GM12864 (cell line): ENCODE measurements around the gene ALDH1B1.
A peak's percentile ranks its signal among the peaks of the same experiment; 100 is the strongest.
"Not testable (repeated sequence)": the region's sequence is repeated elsewhere in the genome, so short reads cannot be mapped to it uniquely, and the experiment has no call there.

Experiments used
- DNase-seq: peaks from one replicate; pipeline ENCODE4 v3.0.0-alpha.2; 2011; ENCODE audit warnings: low read depth
- H3K4me3 ChIP-seq: 2 replicates; pipeline ENCODE4 v1.5.1; 2011; ENCODE audit warnings: mild to moderate bottlenecking, low read depth, low read length, control low read depth
- TF ChIP-seq, protein P1 (sequence below): IDR thresholded peaks from 2 replicates; pipeline ENCODE4 v1.5.1; 2011; ENCODE audit warnings: low read depth, mild to moderate bottlenecking, moderate library complexity, low read length, control low read depth, inconsistent platforms; ENCODE audit errors: missing control alignments

Gene ALDH1B1

GRCh38 chr9:38391278-38392118, 1.0 kb upstream of the ALDH1B1 start:
- H3K4me3 ChIP-seq, result no peak overlapping the region
- DNase-seq, result no peak
- TF ChIP-seq, protein P1, sequence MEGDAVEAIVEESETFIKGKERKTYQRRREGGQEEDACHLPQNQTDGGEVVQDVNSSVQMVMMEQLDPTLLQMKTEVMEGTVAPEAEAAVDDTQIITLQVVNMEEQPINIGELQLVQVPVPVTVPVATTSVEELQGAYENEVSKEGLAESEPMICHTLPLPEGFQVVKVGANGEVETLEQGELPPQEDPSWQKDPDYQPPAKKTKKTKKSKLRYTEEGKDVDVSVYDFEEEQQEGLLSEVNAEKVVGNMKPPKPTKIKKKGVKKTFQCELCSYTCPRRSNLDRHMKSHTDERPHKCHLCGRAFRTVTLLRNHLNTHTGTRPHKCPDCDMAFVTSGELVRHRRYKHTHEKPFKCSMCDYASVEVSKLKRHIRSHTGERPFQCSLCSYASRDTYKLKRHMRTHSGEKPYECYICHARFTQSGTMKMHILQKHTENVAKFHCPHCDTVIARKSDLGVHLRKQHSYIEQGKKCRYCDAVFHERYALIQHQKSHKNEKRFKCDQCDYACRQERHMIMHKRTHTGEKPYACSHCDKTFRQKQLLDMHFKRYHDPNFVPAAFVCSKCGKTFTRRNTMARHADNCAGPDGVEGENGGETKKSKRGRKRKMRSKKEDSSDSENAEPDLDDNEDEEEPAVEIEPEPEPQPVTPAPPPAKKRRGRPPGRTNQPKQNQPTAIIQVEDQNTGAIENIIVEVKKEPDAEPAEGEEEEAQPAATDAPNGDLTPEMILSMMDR, result no peak

GRCh38 chr9:38393128-38393796, 760 bp downstream of the ALDH1B1 start:
- TF ChIP-seq, protein P1, result no peak
- peak overlapping the region; percentile 84 for H3K4me3 ChIP-seq
- no peak for DNase-seq

DNA sequence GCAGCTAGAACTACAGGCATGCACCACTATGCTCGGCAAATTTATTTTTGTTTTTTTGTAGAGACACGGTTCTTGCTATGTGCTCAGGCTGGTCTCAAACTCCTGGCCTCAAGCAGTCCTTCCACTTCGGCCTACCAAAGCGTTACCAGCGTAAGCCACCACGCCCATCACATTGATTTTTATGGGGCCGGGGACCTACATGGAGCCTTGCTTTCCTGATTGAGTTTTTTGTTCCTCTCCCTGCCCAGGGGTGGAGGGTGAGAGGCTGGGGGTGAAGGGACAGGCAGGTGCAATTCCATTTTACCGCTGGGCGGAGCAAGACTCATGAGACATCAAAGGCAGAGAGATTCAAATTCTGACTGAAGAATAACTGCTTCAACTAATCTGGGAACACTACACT, 1.9 kb downstream of the ALDH1B1 start:
- H3K4me3 ChIP-seq, result no peak overlapping the region
- TF ChIP-seq, protein P1, result no peak
- no peak for DNase-seq

GRCh38 chr9:38395653-38396370, 3.3 kb downstream of the ALDH1B1 start:
- DNase-seq, result no peak
- no peak overlapping the region for H3K4me3 ChIP-seq
- TF ChIP-seq, protein P1, result no peak

DNA sequence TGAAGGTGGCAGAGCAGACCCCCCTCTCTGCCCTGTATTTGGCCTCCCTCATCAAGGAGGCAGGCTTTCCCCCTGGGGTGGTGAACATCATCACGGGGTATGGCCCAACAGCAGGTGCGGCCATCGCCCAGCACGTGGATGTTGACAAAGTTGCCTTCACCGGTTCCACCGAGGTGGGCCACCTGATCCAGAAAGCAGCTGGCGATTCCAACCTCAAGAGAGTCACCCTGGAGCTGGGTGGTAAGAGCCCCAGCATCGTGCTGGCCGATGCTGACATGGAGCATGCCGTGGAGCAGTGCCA, 3.8 kb downstream of the ALDH1B1 start:
- DNase-seq, result no peak
- TF ChIP-seq, protein P1, result no peak
- H3K4me3 ChIP-seq, result no peak overlapping the region

GRCh38 chr9:38399191-38399590, 6.7 kb downstream of the ALDH1B1 start:
- not testable (repeated sequence) for H3K4me3 ChIP-seq, DNase-seq

DNA sequence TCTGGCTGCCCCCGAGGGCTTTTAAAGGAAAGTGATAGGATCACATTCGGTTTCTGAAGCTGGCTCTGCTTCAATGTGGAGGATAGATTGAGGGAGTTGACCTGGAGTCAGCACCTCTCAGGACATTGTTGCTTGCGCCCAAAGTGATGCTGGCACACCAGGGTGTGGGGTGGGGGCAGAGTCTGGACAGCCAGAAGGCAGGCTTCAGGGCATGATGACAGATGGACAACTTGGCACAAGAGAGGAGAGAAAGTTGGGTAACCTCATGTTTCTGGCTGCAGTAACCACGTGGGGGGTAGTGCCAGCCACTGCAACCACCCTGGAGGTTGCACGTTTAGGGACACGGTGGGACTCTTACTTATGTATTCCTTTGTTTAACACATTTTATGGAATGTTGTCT, 9.5 kb downstream of the ALDH1B1 start:
- TF ChIP-seq, protein P1, result no peak
- no peak for DNase-seq
- H3K4me3 ChIP-seq, result no peak overlapping the region
